K562 (cell line): Measurements from ENCODE around the gene GPR162. TPM values are rescaled to one million over a fixed set of nuclear protein-coding genes. Genes with fewer than 3 reads are reported as not detected.

Source experiments
- BCL6 ChIP-seq: fragments of 250-450 bp; sonication (Bioruptor Pico); IDR thresholded peaks from 2 replicates; pipeline ENCODE4 v1.4.0; 2020
- MYC ChIP-seq, 2 experiments: fragments of 250-450 bp in 1 of 2; sonication (Bioruptor Pico) in 1 of 2; IDR thresholded peaks; 2 replicates each; pipeline versions ENCODE4 v1.5.1 to v1.6.1; 2012 to 2021; ENCODE audit warnings: low read depth in 2 of 2, borderline replicate concordance in 1 of 2, improper control_type of control experiment in 1 of 2, low read length in 1 of 2, mild to moderate bottlenecking in 1 of 2, moderate library complexity in 1 of 2
- SNIP1 ChIP-seq: fragments of 450-650 bp; IDR thresholded peaks from 2 replicates; pipeline ENCODE4 v1.7.1; 2017; ENCODE audit warnings: low read depth, mild to moderate bottlenecking
- TAF7 ChIP-seq: fragments of 450-650 bp; IDR thresholded peaks from 2 replicates; pipeline ENCODE4 v1.6.1; 2016; ENCODE audit warnings: missing genetic modification characterization, missing compliant biosample characterization
- TSHZ1 ChIP-seq: fragments of 250-450 bp; sonication (Bioruptor Pico); IDR thresholded peaks from 2 replicates; pipeline ENCODE4 v1.4.0; 2020; ENCODE audit warnings: mild to moderate bottlenecking, moderate library complexity
- ZKSCAN8 ChIP-seq: fragments of 200-800 bp; sonication (Bioruptor generic); IDR thresholded peaks from 2 replicates; pipeline ENCODE4 v1.6.1; 2016; ENCODE audit warnings: missing genetic modification characterization, missing compliant biosample characterization
- ZNF232 ChIP-seq: sonication (generic); formaldehyde crosslinking; IDR thresholded peaks from 2 replicates; pipeline ENCODE4 v1.8.0; 2022; ENCODE audit warnings: mild to moderate bottlenecking, missing genetic modification reagents
- ZNF395 ChIP-seq: fragments of 200-800 bp; sonication (Bioruptor generic); IDR thresholded peaks from 2 replicates; pipeline ENCODE4 v1.6.1; 2017; ENCODE audit warnings: missing genetic modification characterization, missing compliant biosample characterization
- ZNF609 ChIP-seq: sonication (generic); formaldehyde crosslinking; IDR thresholded peaks from 2 replicates; pipeline ENCODE4 v1.8.1; 2023; ENCODE audit warnings: missing genetic modification reagents, mild to moderate bottlenecking, borderline replicate concordance
- polyA plus RNA-seq, 8 experiments: library from polyadenylated mRNA; depleted of rRNA in 4 of 8; stranded (reverse) in 5 of 8; unstranded in 3 of 8; fragments of >200 nt; fragmentation: Nextera tagmentation in 2 of 8; fragmentation: Illumina TruSeq in 1 of 8; extraction: Ambion mirVana in 2 of 8; extraction: Trizol in 1 of 8; gene quantifications; 2 replicates each; pipeline versions ENCODE4 v1.2.1 to v1.2.3, GENCODE V29; 2011 to 2014; ENCODE audit warnings: inconsistent platforms in 1 of 8, missing spikeins in 1 of 8
- total RNA-seq, 7 experiments: library from RNA; depleted of rRNA in 6 of 7; stranded (reverse); fragments of >200 nt in 6 of 7; fragmentation: Illumina TruSeq in 2 of 7; extraction: Trizol in 2 of 7; gene quantifications; 2 replicates each; pipeline versions ENCODE4 v1.2.1 to v1.2.3, GENCODE V29; 2011 to 2021; ENCODE audit warnings: low replicate concordance in 1 of 7

GPR162 gene
- total and polyA plus RNA-seq, 9 of the 15 experiments (the other 6 are each of a cell fraction or from before 2014, with no cell fraction given), result 0.65 to 1.8 (median 1.1) TPM; not detected in 2

- no peak for TF ChIP-seq TSHZ1
- no peak for TF ChIP-seq ZNF609 (CRISPR knock-in tag)
- TF ChIP-seq MYC (IDR thresholded peaks at IDR 0.05; ENCODE audit: low read depth, low read length), result peak; percentile 74; the same call in 1 of the 2 replicates
- TF ChIP-seq MYC (CRISPR knock-in tag; IDR thresholded peaks at IDR 0.05; ENCODE audit: borderline replicate concordance, low read depth), result no peak
- no peak for TF ChIP-seq SNIP1
- TF ChIP-seq BCL6 (CRISPR knock-in tag), result no peak
- TF ChIP-seq ZNF395, result 0 out of 2 replicates have a peak, but pooled peaks have one; percentile 33
- no peak for TF ChIP-seq ZNF232 (CRISPR knock-in tag)
- TF ChIP-seq TAF7 (tag), result 0 out of 2 replicates have a peak, but pooled peaks have one; percentile 24
- TF ChIP-seq ZKSCAN8 (CRISPR knock-in tag), result no peak
Observed at GRCh38 chr12:6851153-6851920, 29.7 kb downstream of the GPR162 start, which contains the start of gene CDCA3 (continued).
